Right lobe of liver (tissue), 4 donors: ENCODE results near the gene ARSD.

Source experiments
- POLR2A ChIP-seq: fragments of 450-650 bp; IDR thresholded peaks from one replicate; pipeline ENCODE4 v1.6.1; 2017; ENCODE audit warnings: antibody characterized with exemption, mild to moderate bottlenecking
- TF ChIP-seq, protein P1 (sequence below), 4 donors: fragments of 200-600 bp in 3 of 4; fragments of 450-650 bp in 1 of 4; IDR thresholded peaks; one replicate each; pipeline versions ENCODE4 v1.5.1 to v1.8.0; 2016 to 2022; ENCODE audit warnings: antibody characterized with exemption in 4 of 4, mild to moderate bottlenecking in 2 of 4
- donor health status: DM: no; HTN: no; CAD: no.
- donor health status: DM: no; HTN: no; CAD: no.
- donor health status: DM: no; HTN: yes; CAD: no.

DNA sequence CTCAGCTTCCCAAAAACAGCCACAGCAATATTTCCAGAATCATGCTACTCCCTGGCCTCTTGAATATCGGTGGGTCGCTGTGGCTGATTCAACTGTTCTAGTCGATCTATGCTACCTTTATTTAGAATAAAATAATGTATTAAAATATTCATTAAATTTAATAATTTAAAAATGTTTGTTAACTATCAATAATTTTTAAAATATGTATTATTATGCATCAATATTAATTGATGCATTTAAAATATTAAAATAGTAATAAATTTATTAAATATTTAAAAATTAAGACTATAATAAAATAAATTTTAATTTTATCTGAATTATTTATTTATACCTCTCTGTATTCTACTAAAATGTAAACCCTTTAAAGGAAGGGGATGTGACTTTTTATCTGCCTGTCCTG is 19.0 kb downstream of the ARSD start:
- TF ChIP-seq, protein P1, sequence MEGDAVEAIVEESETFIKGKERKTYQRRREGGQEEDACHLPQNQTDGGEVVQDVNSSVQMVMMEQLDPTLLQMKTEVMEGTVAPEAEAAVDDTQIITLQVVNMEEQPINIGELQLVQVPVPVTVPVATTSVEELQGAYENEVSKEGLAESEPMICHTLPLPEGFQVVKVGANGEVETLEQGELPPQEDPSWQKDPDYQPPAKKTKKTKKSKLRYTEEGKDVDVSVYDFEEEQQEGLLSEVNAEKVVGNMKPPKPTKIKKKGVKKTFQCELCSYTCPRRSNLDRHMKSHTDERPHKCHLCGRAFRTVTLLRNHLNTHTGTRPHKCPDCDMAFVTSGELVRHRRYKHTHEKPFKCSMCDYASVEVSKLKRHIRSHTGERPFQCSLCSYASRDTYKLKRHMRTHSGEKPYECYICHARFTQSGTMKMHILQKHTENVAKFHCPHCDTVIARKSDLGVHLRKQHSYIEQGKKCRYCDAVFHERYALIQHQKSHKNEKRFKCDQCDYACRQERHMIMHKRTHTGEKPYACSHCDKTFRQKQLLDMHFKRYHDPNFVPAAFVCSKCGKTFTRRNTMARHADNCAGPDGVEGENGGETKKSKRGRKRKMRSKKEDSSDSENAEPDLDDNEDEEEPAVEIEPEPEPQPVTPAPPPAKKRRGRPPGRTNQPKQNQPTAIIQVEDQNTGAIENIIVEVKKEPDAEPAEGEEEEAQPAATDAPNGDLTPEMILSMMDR (IDR thresholded peaks at IDR 0.05): no peak
- no peak for TF ChIP-seq POLR2A
